ENCODE data around the gene RIMBP2.

RIMBP2 gene

GRCh38 chr12:130651188-130651959, 64.7 kb downstream of the RIMBP2 start:
- TF ChIP-seq, protein P1, sequence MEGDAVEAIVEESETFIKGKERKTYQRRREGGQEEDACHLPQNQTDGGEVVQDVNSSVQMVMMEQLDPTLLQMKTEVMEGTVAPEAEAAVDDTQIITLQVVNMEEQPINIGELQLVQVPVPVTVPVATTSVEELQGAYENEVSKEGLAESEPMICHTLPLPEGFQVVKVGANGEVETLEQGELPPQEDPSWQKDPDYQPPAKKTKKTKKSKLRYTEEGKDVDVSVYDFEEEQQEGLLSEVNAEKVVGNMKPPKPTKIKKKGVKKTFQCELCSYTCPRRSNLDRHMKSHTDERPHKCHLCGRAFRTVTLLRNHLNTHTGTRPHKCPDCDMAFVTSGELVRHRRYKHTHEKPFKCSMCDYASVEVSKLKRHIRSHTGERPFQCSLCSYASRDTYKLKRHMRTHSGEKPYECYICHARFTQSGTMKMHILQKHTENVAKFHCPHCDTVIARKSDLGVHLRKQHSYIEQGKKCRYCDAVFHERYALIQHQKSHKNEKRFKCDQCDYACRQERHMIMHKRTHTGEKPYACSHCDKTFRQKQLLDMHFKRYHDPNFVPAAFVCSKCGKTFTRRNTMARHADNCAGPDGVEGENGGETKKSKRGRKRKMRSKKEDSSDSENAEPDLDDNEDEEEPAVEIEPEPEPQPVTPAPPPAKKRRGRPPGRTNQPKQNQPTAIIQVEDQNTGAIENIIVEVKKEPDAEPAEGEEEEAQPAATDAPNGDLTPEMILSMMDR (IDR thresholded peaks at IDR 0.05) = no peak
- H3K9me3 ChIP-seq (ENCODE audit: control insufficient read depth, low read length) = no peaks in the 10 kb centered on the region
- no peak overlapping the region for H3K4me2 ChIP-seq (ENCODE audit: low read length)
- peaks cover 33% of the 10 kb centered on the region for H3K79me2 ChIP-seq
- no peak overlapping the region for H3K4me3 ChIP-seq (ENCODE audit: low read depth, low read length)
- H3K4me1 ChIP-seq = no peaks in the 10 kb centered on the region
- no peaks in the 10 kb centered on the region for H3K36me3 ChIP-seq (ENCODE audit: control insufficient read depth, insufficient read depth, low read length)
- no peak overlapping the region for H3K27ac ChIP-seq
- no peak overlapping the region for H3K9ac ChIP-seq
- H3K27me3 ChIP-seq (ENCODE audit: control insufficient read depth, insufficient read depth, low read length) = no peaks in the 10 kb centered on the region
- no peak overlapping the region for H2AFZ ChIP-seq

DNA sequence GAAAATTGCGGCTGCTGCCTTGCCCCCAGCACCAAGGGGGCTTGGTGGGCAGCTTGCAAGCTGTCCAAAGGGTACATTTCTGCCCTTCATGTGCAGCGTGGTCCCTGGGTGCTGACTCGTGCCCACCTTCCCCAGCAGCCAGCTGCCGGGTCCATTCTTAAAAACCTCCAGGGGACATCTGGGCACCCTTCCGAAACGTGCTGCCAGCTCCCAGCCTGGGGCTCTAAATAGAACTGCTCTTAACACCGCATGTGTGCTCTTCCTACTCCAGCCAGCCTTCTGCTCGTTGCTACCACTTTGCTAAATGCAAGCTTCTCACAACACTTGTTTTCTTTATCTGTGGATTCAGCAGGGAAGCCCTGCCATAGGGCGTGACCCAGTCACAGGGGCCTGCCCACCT, 66.0 kb downstream of the RIMBP2 start:
- Histone ChIP-seq H3K4me3 (ENCODE audit: low read depth, low read length) (no peak overlapping the region), H3K4me2 (ENCODE audit: low read length) (no peak overlapping the region), H2AFZ (no peak overlapping the region), H3K9ac (no peak overlapping the region), H3K79me2 (peaks cover 35% of the 10 kb centered on the region), H3K36me3 (ENCODE audit: control insufficient read depth, insufficient read depth, low read length) (no peaks in the 10 kb centered on the region), H3K9me3 (ENCODE audit: control insufficient read depth, low read length) (no peaks in the 10 kb centered on the region), H3K27ac (no peak overlapping the region), H3K4me1 (no peaks in the 10 kb centered on the region), H3K27me3 (ENCODE audit: control insufficient read depth, insufficient read depth, low read length) (no peaks in the 10 kb centered on the region)
- TF ChIP-seq, protein P1 (IDR thresholded peaks at IDR 0.05) = no peak

DNA sequence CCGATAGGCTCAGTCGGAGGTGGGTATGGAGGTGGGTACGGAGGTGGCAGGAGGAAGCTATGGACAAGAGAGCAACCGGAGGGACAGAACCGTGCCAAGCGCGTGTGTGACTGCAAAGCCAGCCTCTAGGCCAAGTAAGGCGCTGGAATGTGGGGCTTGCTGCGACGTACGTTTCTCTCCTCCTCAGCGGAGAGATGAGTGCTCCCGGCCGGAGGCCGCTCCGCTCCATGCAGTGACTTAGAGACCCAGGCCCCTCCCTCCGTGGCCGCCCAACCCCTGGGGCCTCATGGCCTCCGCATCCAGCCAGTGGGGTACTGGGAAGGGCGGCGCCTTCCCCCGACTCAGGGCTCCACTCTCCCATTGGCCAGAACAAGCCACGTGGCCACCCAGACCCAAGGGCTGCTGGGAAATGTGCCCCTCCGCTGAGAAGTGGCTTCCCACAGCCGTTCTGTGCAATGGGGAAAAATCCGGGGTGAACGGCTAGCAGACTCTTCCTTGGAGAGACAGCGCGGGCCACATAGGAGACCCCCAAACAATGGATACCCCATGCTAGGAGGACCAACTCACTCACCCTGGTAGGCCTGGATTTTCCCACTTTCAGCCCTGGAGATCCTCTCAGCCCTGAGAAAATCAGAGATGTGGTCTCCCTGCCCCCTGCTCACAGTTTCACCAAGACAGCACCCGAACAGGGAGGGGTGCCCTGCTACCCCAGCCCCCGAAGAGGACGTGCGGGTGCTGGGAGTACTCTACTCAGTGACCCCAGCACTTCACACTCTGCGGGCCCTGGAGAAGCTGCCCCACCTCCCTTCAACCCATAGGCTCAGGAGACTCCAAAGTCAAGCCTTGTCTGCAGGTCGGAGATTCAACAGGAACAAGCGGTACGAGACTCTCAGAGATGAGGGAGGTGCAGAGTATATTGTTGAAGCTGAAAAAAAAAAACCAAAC, 66.7 kb downstream of the RIMBP2 start:
- Histone ChIP-seq H3K4me2 (ENCODE audit: low read length) (no peak overlapping the region), H3K27me3 (ENCODE audit: control insufficient read depth, insufficient read depth, low read length) (no peaks in the 10 kb centered on the region), H3K36me3 (ENCODE audit: control insufficient read depth, insufficient read depth, low read length) (no peaks in the 10 kb centered on the region), H3K4me1 (no peaks in the 10 kb centered on the region), H3K9me3 (ENCODE audit: control insufficient read depth, low read length) (no peaks in the 10 kb centered on the region), H3K4me3 (ENCODE audit: low read depth, low read length) (no peak overlapping the region), H3K27ac (no peak overlapping the region), H3K79me2 (peaks cover 30% of the 10 kb centered on the region), H3K9ac (no peak overlapping the region), H2AFZ (no peak overlapping the region)
- TF ChIP-seq, protein P1 (IDR thresholded peaks at IDR 0.05) = no peak

GRCh38 chr12:130647814-130648213, 68.3 kb downstream of the RIMBP2 start:
- Histone ChIP-seq H3K9ac (no peak overlapping the region), H3K4me2 (ENCODE audit: low read length) (no peak overlapping the region), H3K79me2 (peaks cover 22% of the 10 kb centered on the region), H2AFZ (no peak overlapping the region), H3K27me3 (ENCODE audit: control insufficient read depth, insufficient read depth, low read length) (no peaks in the 10 kb centered on the region), H3K4me3 (ENCODE audit: low read depth, low read length) (no peak overlapping the region), H3K9me3 (ENCODE audit: control insufficient read depth, low read length) (no peaks in the 10 kb centered on the region), H3K36me3 (ENCODE audit: control insufficient read depth, insufficient read depth, low read length) (no peaks in the 10 kb centered on the region), H3K4me1 (no peaks in the 10 kb centered on the region), H3K27ac (no peak overlapping the region)
- TF ChIP-seq, protein P1 (IDR thresholded peaks at IDR 0.05) = no peak

All from parathyroid adenoma (tissue), 2 donors.